ENCODE results near the gene IQSEC1.
A peak's percentile ranks its signal among the peaks of the same experiment; 100 is the strongest.
"Not testable (repeated sequence)": the region's sequence is repeated elsewhere in the genome, so short reads cannot be mapped to it uniquely, and the experiment has no call there.

IQSEC1 gene

GRCh38 chr3:12885583-12885930 is 187.7 kb downstream of the IQSEC1 start:
- Histone ChIP-seq H3K27ac (no peak overlapping the region), H3K4me3 (no peak overlapping the region), H3K9me3 (no peaks in the 10 kb centered on the region), H3K36me3 (no peaks in the 10 kb centered on the region), H3K4me1 (peaks cover 0 to 12% (median 8%) of the 10 kb centered on the region in 4 donors), H3K27me3 (no peaks in the 10 kb centered on the region)
- intact Hi-C loops (cut with DNase I; ENCODE audit: low total_unique reads) = no loop called here
- no peak for TF ChIP-seq CTCF (IDR thresholded peaks at IDR 0.05)
- DNase-seq = no peak

DNA sequence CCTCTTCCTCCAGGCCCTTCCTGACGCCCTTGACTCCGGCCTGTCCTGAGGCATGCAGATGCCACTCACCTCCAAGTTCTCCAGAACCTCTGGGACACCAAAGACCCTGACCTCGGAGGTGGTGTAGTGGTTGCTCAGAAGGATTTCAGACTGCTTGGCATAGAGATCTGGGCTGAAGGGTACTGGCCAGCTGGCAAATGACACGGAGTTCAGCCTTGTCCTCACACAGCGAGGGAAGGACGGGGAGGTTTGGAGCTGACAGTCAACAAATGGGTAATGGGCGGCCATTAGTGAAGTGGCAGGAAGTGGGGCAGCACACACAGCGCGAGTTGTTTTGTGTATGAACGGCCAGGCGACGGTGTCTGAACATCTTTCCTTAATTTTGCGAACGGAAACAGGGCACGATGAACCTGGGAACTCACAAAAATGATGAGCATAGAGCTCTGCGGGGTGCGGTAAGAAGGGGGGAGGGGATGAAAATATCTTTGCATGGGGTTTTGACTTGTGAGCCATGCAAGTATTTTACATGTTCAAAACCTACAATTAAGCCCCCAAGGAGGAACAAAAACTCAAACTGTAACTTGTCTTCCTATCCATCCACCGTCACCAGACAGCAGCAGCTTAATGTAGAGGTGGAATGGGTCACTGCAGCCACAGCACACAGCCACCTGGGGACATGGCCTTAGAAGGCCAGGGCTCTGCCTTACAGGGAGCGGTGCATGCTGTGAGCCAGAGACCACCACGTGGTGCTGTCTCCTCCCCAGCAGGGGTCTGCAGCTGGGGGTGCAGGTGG is 188.2 kb downstream of the IQSEC1 start:
- Histone ChIP-seq H3K4me3 (no peak overlapping the region), H3K27me3 (no peaks in the 10 kb centered on the region), H3K4me1 (peaks cover 0 to 12% (median 8%) of the 10 kb centered on the region in 4 donors), H3K27ac (peak overlapping the region; percentile 72 to 73), H3K36me3 (no peaks in the 10 kb centered on the region), H3K9me3 (no peaks in the 10 kb centered on the region)
- no peak for TF ChIP-seq CTCF (IDR thresholded peaks at IDR 0.05)
- DNase-seq = no peak
- intact Hi-C loops (cut with DNase I; ENCODE audit: low total_unique reads) = no loop called here

GRCh38 chr3:12884186-12884680 is 189.0 kb downstream of the IQSEC1 start:
- peak overlapping the region; percentile 72 to 73 for H3K27ac ChIP-seq
- H3K4me3 ChIP-seq = peak overlapping the region in 1 of 2 donors; percentile 22
- DNase-seq = peak; percentile 53 to 93
- H3K9me3 ChIP-seq = no peaks in the 10 kb centered on the region
- intact Hi-C loops (cut with DNase I; ENCODE audit: low total_unique reads) = no loop called here
- H3K27me3 ChIP-seq = no peaks in the 10 kb centered on the region
- TF ChIP-seq CTCF (IDR thresholded peaks at IDR 0.05) = no peak
- peaks cover 0 to 12% (median 8%) of the 10 kb centered on the region in 4 donors for H3K4me1 ChIP-seq
- no peaks in the 10 kb centered on the region for H3K36me3 ChIP-seq

DNA sequence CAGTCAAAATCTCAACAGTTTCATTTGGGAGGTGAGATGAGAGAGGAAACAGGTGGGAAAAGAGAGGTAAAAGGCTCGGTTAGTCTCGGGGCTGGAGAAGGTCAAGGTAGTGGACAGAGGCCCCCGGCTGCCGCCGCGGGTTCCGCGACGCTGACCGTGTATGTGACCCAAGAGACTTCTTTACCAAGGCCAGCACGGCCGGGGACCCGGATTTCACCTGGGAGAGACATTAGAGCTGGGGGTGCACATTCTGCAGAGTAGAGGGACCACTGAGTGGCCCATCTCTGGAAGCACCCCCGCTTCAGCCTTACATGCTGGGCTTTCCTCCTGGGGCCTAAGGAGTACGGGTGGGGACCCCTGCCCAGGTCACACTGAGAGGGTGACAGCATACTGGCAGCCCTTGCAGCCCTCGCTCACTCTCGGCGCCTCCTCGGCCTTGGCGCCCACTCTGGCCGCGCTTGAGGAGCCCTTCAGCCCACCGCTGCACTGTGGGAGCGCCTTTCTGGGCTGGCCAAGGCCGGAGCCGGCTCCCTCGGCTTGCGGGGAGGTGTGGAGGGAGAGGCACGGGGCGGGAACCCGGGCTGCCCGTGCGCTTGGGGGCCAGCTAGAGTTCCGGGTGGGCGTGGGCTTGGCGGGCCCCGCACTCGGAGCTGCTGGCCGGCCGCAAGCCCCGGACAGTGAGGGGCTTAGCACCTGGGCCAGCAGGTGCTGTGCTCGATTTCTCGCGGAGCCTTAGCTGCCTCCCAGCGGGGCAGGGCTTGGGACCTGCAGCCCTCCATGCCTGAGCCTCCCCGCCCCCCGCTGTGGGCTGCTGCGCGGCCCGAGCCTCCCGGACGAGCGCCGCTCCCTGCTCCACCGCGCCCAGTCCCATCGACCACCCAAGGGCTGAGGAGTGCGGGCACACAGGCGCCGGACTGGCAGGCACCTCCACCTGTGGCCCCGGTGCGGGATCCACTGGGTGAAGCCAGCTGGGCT is 190.6 kb downstream of the IQSEC1 start:
- Histone ChIP-seq H3K36me3 (no peaks in the 10 kb centered on the region), H3K27ac (no peak overlapping the region), H3K4me3 (no peak overlapping the region), H3K9me3 (no peaks in the 10 kb centered on the region), H3K4me1 (peaks cover 0 to 12% (median 8%) of the 10 kb centered on the region in 4 donors), H3K27me3 (no peaks in the 10 kb centered on the region)
- intact Hi-C loops (cut with DNase I; ENCODE audit: low total_unique reads) = no loop called here
- no peak for DNase-seq
- TF ChIP-seq CTCF (IDR thresholded peaks at IDR 0.05) = no peak

DNA sequence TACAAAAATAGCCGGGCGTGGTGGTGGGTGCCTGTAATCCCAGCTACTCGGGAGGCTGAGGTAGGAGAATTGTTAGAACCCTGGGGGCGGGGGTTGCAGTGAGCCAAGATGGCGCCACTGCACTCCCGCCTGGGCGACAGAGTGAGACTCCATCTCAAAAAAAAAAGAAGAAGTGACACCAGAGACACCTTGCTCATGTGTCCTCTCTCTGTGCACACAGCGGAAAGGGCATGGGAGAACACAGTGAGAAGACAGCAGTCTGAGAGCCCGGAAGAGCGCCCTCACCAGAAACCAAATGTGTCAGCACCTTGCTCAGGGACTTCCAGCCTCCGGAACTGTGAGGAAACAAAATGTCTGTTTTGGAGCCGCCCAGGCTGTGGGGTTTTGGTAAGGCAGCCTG is 191.4 kb downstream of the IQSEC1 start:
- H3K4me3 ChIP-seq; H3K27ac ChIP-seq; DNase-seq; H3K36me3 ChIP-seq; H3K9me3 ChIP-seq; intact Hi-C loops (cut with DNase I; ENCODE audit: low total_unique reads); H3K27me3 ChIP-seq: not testable (repeated sequence)
- H3K4me1 ChIP-seq = peaks cover 0 to 12% (median 8%) of the 10 kb centered on the region in 4 donors
